ENCODE measurements around the gene CRIP3. TPM values are rescaled to one million over a fixed set of nuclear protein-coding genes. Genes with fewer than 3 reads are reported as not detected.

Gene CRIP3
- total RNA-seq, 1 donor from 2014 or later: not detected

- FAIRE-seq: no peak
- H3K27ac Mint-ChIP-seq (ENCODE audit: unreplicated experiment): no peak overlapping the region
- H4K20me1 ChIP-seq (ENCODE audit: insufficient read depth, low read length): no peaks in the 10 kb centered on the region
These were observed 2.0 kb upstream of the CRIP3 start for GRCh38 chr6:43310624-43311023.

GRCh38 chr6:43310134-43310533 is 1.5 kb upstream of the CRIP3 start:
- Histone ChIP-seq H3K9ac (ENCODE audit: low read length) (no peak overlapping the region), H3K36me3 (ENCODE audit: insufficient read depth, low read length) (no peaks in the 10 kb centered on the region), H3K9me3 (ENCODE audit: insufficient read depth, low read depth, low read length) (no peaks in the 10 kb centered on the region), H3K79me2 (ENCODE audit: insufficient read depth, low read length) (no peaks in the 10 kb centered on the region), H4K20me1 (ENCODE audit: insufficient read depth, low read length) (no peaks in the 10 kb centered on the region), H3K27me3 (ENCODE audit: insufficient read depth, low read length) (peaks cover 12% of the 10 kb centered on the region), H3K4me3 (ENCODE audit: insufficient read depth, low read depth, low read length) (no peak overlapping the region), H3K4me1 (ENCODE audit: insufficient read depth, low read length) (no peaks in the 10 kb centered on the region), H3K27ac (ENCODE audit: low read depth, low read length) (no peak overlapping the region), H2AFZ (ENCODE audit: low read depth, low read length) (no peak overlapping the region), H3K4me2 (ENCODE audit: low read length) (no peak overlapping the region)
- Mint-ChIP-seq H3K4me1 (ENCODE audit: low read depth, unreplicated experiment) (peaks cover 3% of the 10 kb centered on the region), H3K27me3 (ENCODE audit: low read depth, unreplicated experiment) (peaks cover 44% of the 10 kb centered on the region), H3K27ac (ENCODE audit: unreplicated experiment) (peak overlapping the region; percentile 51), H3K4me3 (ENCODE audit: unreplicated experiment) (no peak overlapping the region), H3K9me3 (ENCODE audit: unreplicated experiment) (no peaks in the 10 kb centered on the region), H3K36me3 (ENCODE audit: low read depth, unreplicated experiment) (no peaks in the 10 kb centered on the region)
- DNase-seq (ENCODE audit: low read depth): peak; percentile 2
- FAIRE-seq: no peak
- TF ChIP-seq, protein P1, sequence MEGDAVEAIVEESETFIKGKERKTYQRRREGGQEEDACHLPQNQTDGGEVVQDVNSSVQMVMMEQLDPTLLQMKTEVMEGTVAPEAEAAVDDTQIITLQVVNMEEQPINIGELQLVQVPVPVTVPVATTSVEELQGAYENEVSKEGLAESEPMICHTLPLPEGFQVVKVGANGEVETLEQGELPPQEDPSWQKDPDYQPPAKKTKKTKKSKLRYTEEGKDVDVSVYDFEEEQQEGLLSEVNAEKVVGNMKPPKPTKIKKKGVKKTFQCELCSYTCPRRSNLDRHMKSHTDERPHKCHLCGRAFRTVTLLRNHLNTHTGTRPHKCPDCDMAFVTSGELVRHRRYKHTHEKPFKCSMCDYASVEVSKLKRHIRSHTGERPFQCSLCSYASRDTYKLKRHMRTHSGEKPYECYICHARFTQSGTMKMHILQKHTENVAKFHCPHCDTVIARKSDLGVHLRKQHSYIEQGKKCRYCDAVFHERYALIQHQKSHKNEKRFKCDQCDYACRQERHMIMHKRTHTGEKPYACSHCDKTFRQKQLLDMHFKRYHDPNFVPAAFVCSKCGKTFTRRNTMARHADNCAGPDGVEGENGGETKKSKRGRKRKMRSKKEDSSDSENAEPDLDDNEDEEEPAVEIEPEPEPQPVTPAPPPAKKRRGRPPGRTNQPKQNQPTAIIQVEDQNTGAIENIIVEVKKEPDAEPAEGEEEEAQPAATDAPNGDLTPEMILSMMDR (IDR thresholded peaks at IDR 0.05; ENCODE audit: insufficient read depth, low read depth, low read length): no peak
- no peak for TF ChIP-seq EZH2 (IDR thresholded peaks at IDR 0.05; ENCODE audit: insufficient read depth, low read length)

More at GRCh38 chr6:43310624-43311023, 2.0 kb upstream of the CRIP3 start:
- Histone ChIP-seq H3K9ac (ENCODE audit: low read length) (no peak overlapping the region), H3K79me2 (ENCODE audit: insufficient read depth, low read length) (no peaks in the 10 kb centered on the region), H3K4me3 (ENCODE audit: insufficient read depth, low read depth, low read length) (no peak overlapping the region), H2AFZ (ENCODE audit: low read depth, low read length) (no peak overlapping the region), H3K9me3 (ENCODE audit: insufficient read depth, low read depth, low read length) (no peaks in the 10 kb centered on the region), H3K27me3 (ENCODE audit: insufficient read depth, low read length) (peaks cover 12% of the 10 kb centered on the region), H3K27ac (ENCODE audit: low read depth, low read length) (no peak overlapping the region), H3K4me2 (ENCODE audit: low read length) (no peak overlapping the region), H3K36me3 (ENCODE audit: insufficient read depth, low read length) (no peaks in the 10 kb centered on the region), H3K4me1 (ENCODE audit: insufficient read depth, low read length) (no peaks in the 10 kb centered on the region)
- Mint-ChIP-seq H3K36me3 (ENCODE audit: low read depth, unreplicated experiment) (no peaks in the 10 kb centered on the region), H3K9me3 (ENCODE audit: unreplicated experiment) (no peaks in the 10 kb centered on the region), H3K27me3 (ENCODE audit: low read depth, unreplicated experiment) (peaks cover 41% of the 10 kb centered on the region), H3K4me1 (ENCODE audit: low read depth, unreplicated experiment) (peaks cover 3% of the 10 kb centered on the region), H3K4me3 (ENCODE audit: unreplicated experiment) (no peak overlapping the region)
- no peak for DNase-seq (ENCODE audit: low read depth)
- TF ChIP-seq EZH2 (IDR thresholded peaks at IDR 0.05; ENCODE audit: insufficient read depth, low read length): no peak
- TF ChIP-seq, protein P1 (IDR thresholded peaks at IDR 0.05; ENCODE audit: insufficient read depth, low read depth, low read length): no peak

GRCh38 chr6:43308990-43309477 is 408 bp upstream of the CRIP3 start:
- Histone ChIP-seq H3K36me3 (ENCODE audit: insufficient read depth, low read length) (no peaks in the 10 kb centered on the region), H3K4me2 (ENCODE audit: low read length) (peak overlapping the region; percentile 69), H3K27me3 (ENCODE audit: insufficient read depth, low read length) (peaks cover 10% of the 10 kb centered on the region), H2AFZ (ENCODE audit: low read depth, low read length) (peak overlapping the region; percentile 3), H3K79me2 (ENCODE audit: insufficient read depth, low read length) (no peaks in the 10 kb centered on the region), H3K4me3 (ENCODE audit: insufficient read depth, low read depth, low read length) (no peak overlapping the region), H3K9me3 (ENCODE audit: insufficient read depth, low read depth, low read length) (no peaks in the 10 kb centered on the region), H3K4me1 (ENCODE audit: insufficient read depth, low read length) (no peaks in the 10 kb centered on the region), H3K27ac (ENCODE audit: low read depth, low read length) (no peak overlapping the region), H4K20me1 (ENCODE audit: insufficient read depth, low read length) (no peaks in the 10 kb centered on the region), H3K9ac (ENCODE audit: low read length) (no peak overlapping the region)
- Mint-ChIP-seq H3K9me3 (ENCODE audit: unreplicated experiment) (no peaks in the 10 kb centered on the region), H3K36me3 (ENCODE audit: low read depth, unreplicated experiment) (no peaks in the 10 kb centered on the region), H3K27me3 (ENCODE audit: low read depth, unreplicated experiment) (peaks cover 40% of the 10 kb centered on the region), H3K27ac (ENCODE audit: unreplicated experiment) (no peak overlapping the region), H3K4me3 (ENCODE audit: unreplicated experiment) (no peak overlapping the region), H3K4me1 (ENCODE audit: low read depth, unreplicated experiment) (peaks cover 3% of the 10 kb centered on the region)
- no peak for DNase-seq (ENCODE audit: low read depth)
- TF ChIP-seq, protein P1 (IDR thresholded peaks at IDR 0.05; ENCODE audit: insufficient read depth, low read depth, low read length): no peak
- no peak for TF ChIP-seq EZH2 (IDR thresholded peaks at IDR 0.05; ENCODE audit: insufficient read depth, low read length)
- FAIRE-seq: no peak

All from astrocyte (in vitro differentiated cells and primary cell).